CD8-positive, alpha-beta memory T cell (primary cell): ENCODE results near the gene ANTXR1. TPM values are rescaled to one million over a fixed set of nuclear protein-coding genes. Genes with fewer than 3 reads are reported as not detected.

Experiments
- CTCF ChIA-PET: fragments of 350-600 bp; sonication (Branson Sonifier 250); formaldehyde crosslinking; loops from one replicate; lab custom pipeline; 2021; ENCODE audit warnings: antibody characterized with exemption; lab: Charles Lee
- POLR2A ChIA-PET: fragments of 350-600 bp; sonication (Branson Sonifier 250); formaldehyde crosslinking; loops from one replicate; lab custom pipeline; 2021; ENCODE audit warnings: antibody characterized with exemption; lab: Charles Lee
- DNase-seq, 5 donors: peaks; one replicate each; pipeline versions ENCODE4 v3.0.0 to v3.0.0-alpha.2; 2020 to 2022; ENCODE audit warnings: mixed read lengths in 1 of 5
- H3K27ac ChIP-seq: one replicate; pipeline ENCODE4 v1.7.0; 2013; ENCODE audit warnings: low read depth, mild to moderate bottlenecking, low read length, moderate library complexity
- H3K27me3 ChIP-seq: 2 replicates; pipeline ENCODE4 v1.7.0; 2013; ENCODE audit warnings: low read length, mild to moderate bottlenecking; ENCODE audit not compliant: insufficient read depth, poor library complexity, severe bottlenecking
- H3K36me3 ChIP-seq: 2 replicates; pipeline ENCODE4 v1.7.0; 2013; ENCODE audit warnings: mild to moderate bottlenecking, low read length, moderate library complexity; ENCODE audit not compliant: insufficient read depth
- H3K4me1 ChIP-seq: 2 replicates; pipeline ENCODE4 v1.7.0; 2013; ENCODE audit warnings: mild to moderate bottlenecking, low read length, moderate library complexity; ENCODE audit not compliant: insufficient read depth
- H3K4me3 ChIP-seq: 2 replicates; pipeline ENCODE4 v1.7.0; 2013; ENCODE audit warnings: mild to moderate bottlenecking, low read length
- H3K9me3 ChIP-seq: 2 replicates; pipeline ENCODE4 v1.7.0; 2013; ENCODE audit warnings: mild to moderate bottlenecking, low read length
- H3K27ac Mint-ChIP-seq, 8 donors: one replicate each; pipeline ENCODE4 v1.8.0; 2020 to 2021; ENCODE audit warnings: mixed read lengths in 8 of 8, mild to moderate bottlenecking in 6 of 8, inconsistent platforms in 3 of 8, moderate library complexity in 3 of 8
- H3K27me3 Mint-ChIP-seq, 2 donors: one replicate each; pipeline ENCODE4 v1.8.0; 2020 to 2021; ENCODE audit warnings: mixed read lengths in 2 of 2, mild to moderate bottlenecking in 1 of 2, moderate library complexity in 1 of 2
- H3K36me3 Mint-ChIP-seq, 3 donors: one replicate each; pipeline ENCODE4 v1.8.0; 2020 to 2021; ENCODE audit warnings: mixed read lengths in 3 of 3, inconsistent platforms in 1 of 3, mild to moderate bottlenecking in 1 of 3
- H3K4me1 Mint-ChIP-seq, 3 donors: one replicate each; pipeline ENCODE4 v1.8.0; 2020 to 2021; ENCODE audit warnings: mixed read lengths in 3 of 3, inconsistent platforms in 1 of 3, mild to moderate bottlenecking in 1 of 3
- H3K4me3 Mint-ChIP-seq, 7 donors: one replicate each; pipeline ENCODE4 v1.8.0; 2020 to 2021; ENCODE audit warnings: mixed read lengths in 7 of 7, mild to moderate bottlenecking in 6 of 7, moderate library complexity in 4 of 7, inconsistent platforms in 2 of 7
- H3K9me3 Mint-ChIP-seq, 5 donors: one replicate each; pipeline ENCODE4 v1.8.0; 2020 to 2022; ENCODE audit warnings: mixed read lengths in 5 of 5, mild to moderate bottlenecking in 3 of 5, moderate library complexity in 2 of 5, inconsistent platforms in 1 of 5
- polyA plus RNA-seq: library from polyadenylated mRNA; unstranded; fragments of 300-500 nt; fragmentation: Illumina TruSeq; gene quantifications from one replicate; pipeline ENCODE4 v1.2.3, GENCODE V29; 2021
- total RNA-seq, 2 experiments: library from RNA; stranded (reverse); gene quantifications; one replicate each; pipeline ENCODE4 v1.2.3, GENCODE V29; 2021

ANTXR1 gene
- total RNA-seq (under 1 TPM; 0.22 to 0.27 TPM), polyA plus RNA-seq (not detected)

- Mint-ChIP-seq H3K9me3 (no peaks in the 10 kb centered on the region), H3K27ac (peak within 1 kb of the TSS in 1 of 8 donors; percentile 3), H3K4me3 (peak within 1 kb of the TSS; percentile 77 to 86 (median 80)), H3K36me3 (no peaks in the 10 kb centered on the region), H3K4me1 (peaks cover 13 to 19% (median 17%) of the 10 kb centered on the region in 3 donors), H3K27me3 (peaks cover 34 to 59% of the 10 kb centered on the region in 2 donors)
- H3K9me3 ChIP-seq = no peaks in the 10 kb centered on the region
- DNase-seq = peak in 1 of 5 donors; percentile 3
- POLR2A ChIA-PET = no interaction called here
- H3K36me3 ChIP-seq = no peaks in the 10 kb centered on the region
- peaks cover 20% of the 10 kb centered on the region for H3K27me3 ChIP-seq
- peaks cover 8% of the 10 kb centered on the region for H3K4me1 ChIP-seq
- H3K27ac ChIP-seq = no peak within 1 kb of the TSS
- peak within 1 kb of the TSS; percentile 66 for H3K4me3 ChIP-seq
- CTCF ChIA-PET = interaction anchor here (0.6 to 1.2 kb wide), 2 partner anchors 20 to 343 kb away, joined by 4 read pairs; no protein-coding TSS in a partner anchor
Observed at GRCh38 chr2:69013142-69013839, at the start of gene ANTXR1. ANTXR1 (plus strand) TSS chr2:69013179; CDS start chr2:69013500, 321 bp downstream.

DNA sequence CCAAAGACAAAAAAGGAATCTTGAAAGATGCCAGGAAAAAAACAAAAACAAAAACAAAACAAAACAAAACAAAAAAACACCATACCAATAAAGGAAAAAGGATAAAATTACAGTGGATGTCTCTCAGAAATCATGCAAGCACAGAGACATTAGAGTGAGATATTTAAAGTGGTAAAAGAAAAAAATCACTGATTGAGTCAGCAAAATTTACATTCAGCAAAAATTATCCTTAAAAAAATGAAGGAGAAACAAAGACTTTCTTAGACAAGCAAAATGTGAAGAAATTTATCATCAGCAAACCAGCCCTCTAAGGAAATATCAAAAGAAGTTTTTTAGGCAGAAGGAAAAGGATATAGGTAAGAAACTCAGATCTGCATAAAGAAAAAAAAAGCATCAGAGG, 48.7 kb upstream of the ANTXR1 start:
- Histone ChIP-seq H3K9me3 (no peaks in the 10 kb centered on the region), H3K4me3 (no peak overlapping the region), H3K4me1 (no peaks in the 10 kb centered on the region), H3K27ac (no peak overlapping the region), H3K36me3 (no peaks in the 10 kb centered on the region), H3K27me3 (no peaks in the 10 kb centered on the region)
- Mint-ChIP-seq H3K4me1 (no peaks in the 10 kb centered on the region), H3K27me3 (peaks cover 14 to 28% of the 10 kb centered on the region in 2 donors), H3K27ac (no peak overlapping the region), H3K36me3 (no peaks in the 10 kb centered on the region), H3K9me3 (no peaks in the 10 kb centered on the region), H3K4me3 (no peak overlapping the region)
- CTCF ChIA-PET = no interaction called here
- DNase-seq = no peak
- POLR2A ChIA-PET = no interaction called here

DNA sequence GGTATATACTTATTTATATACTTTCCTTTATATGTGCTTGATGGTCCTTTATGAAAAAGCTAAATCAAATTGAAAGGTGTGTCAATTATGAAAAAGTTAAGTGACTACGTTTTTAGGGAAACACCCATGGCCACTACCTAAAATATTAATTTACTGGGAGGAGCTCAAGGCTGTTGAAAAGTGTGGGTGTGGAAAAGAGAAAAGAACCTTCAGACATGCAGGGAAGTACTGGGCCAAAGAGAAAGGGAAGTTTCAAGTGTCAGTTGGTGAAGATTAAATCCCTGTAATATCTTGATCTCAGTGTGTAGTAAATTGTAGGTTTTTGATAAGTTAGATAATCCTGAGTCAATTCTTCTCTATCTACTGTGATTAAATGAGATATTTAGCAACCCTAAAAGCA, 44.8 kb upstream of the ANTXR1 start:
- Histone ChIP-seq H3K9me3 (no peaks in the 10 kb centered on the region), H3K36me3 (no peaks in the 10 kb centered on the region), H3K27me3 (no peaks in the 10 kb centered on the region), H3K4me3 (no peak overlapping the region), H3K4me1 (no peaks in the 10 kb centered on the region), H3K27ac (no peak overlapping the region)
- no peak for DNase-seq
- CTCF ChIA-PET = no interaction called here
- H3K27ac Mint-ChIP-seq = no peak overlapping the region
- no peaks in the 10 kb centered on the region for H3K9me3 Mint-ChIP-seq
- no peaks in the 10 kb centered on the region for H3K36me3 Mint-ChIP-seq
- H3K4me3 Mint-ChIP-seq = no peak overlapping the region
- POLR2A ChIA-PET = no interaction called here
- peaks cover 9 to 10% of the 10 kb centered on the region in 2 donors for H3K27me3 Mint-ChIP-seq
- H3K4me1 Mint-ChIP-seq = no peaks in the 10 kb centered on the region

DNA sequence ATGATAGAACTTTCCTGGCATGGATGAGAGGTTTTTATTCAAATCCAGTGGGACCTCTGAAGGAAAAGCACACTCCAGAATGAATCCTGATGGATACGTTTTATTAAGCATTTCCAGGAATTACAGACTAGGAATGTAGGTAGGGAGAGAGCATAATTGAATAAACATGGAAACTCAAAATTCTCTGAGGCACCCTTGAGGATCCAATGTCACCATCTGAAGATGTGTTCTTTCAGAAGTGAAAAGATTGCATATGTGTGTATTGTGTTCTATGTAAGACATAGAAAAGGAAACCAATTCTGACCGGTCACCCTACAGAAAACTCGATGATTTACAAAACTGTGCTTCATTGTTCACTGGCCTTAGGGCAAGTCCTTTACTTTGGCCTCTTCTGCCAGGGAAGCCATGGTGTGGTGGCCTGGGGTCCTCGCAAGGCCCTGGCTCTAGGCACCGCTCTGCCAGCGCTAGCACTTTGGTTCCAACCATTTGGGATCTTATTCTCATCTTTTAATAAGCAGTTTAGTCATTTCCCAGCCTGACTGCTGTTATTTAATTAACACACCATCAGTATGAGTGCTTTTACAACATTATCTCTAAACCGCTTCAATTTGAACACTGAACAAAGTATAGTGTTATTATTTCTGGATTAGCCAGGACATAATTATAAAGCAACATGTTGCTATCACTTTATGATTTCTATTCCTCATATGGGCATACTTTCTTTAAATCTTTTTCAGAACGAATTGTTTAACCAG, 43.1 kb upstream of the ANTXR1 start:
- no peaks in the 10 kb centered on the region for H3K4me1 Mint-ChIP-seq
- no peak overlapping the region for H3K4me3 ChIP-seq
- no peaks in the 10 kb centered on the region for H3K9me3 Mint-ChIP-seq
- H3K4me3 Mint-ChIP-seq = no peak overlapping the region
- H3K27ac ChIP-seq = no peak overlapping the region
- no peaks in the 10 kb centered on the region for H3K4me1 ChIP-seq
- DNase-seq = no peak
- no peaks in the 10 kb centered on the region for H3K36me3 ChIP-seq
- CTCF ChIA-PET = no interaction called here
- no peaks in the 10 kb centered on the region for H3K27me3 ChIP-seq
- H3K36me3 Mint-ChIP-seq = no peaks in the 10 kb centered on the region
- no peak overlapping the region for H3K27ac Mint-ChIP-seq
- H3K27me3 Mint-ChIP-seq = peaks cover 4 to 13% of the 10 kb centered on the region in 2 donors
- H3K9me3 ChIP-seq = no peaks in the 10 kb centered on the region
- POLR2A ChIA-PET = no interaction called here

DNA sequence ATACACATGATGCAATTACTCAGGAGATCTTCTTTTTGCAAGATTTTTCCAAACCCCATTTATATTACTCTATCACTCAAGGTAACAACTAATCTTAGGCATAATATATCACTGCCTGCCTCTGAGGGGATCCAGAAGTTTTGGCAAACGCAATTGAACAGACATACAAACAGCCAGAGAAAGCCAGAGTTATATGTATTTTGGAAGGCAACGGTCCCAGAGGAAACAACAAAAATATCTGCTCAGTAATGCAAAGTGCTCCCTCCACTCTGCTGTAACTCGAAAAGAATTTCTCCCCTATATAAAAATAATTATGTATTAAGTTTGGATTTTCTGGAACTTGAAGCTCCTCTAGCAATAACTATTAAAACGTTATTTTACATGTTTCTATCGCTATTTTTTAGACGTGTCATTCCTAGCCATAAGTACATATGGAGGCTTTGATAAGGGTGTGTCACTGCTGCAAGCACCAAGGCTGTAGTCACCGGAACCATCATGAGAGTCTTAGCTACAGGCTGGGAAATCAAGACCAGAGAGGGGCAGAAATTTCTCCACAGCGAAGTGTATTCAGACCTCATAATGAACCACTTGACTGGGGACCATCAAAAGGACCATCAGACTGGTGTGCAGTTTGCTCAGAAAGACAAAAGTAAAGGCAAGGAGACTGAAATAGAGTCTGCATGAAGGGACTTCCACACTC, 42.3 kb upstream of the ANTXR1 start:
- H3K9me3 Mint-ChIP-seq = no peaks in the 10 kb centered on the region
- Histone ChIP-seq H3K4me1 (no peaks in the 10 kb centered on the region), H3K27ac (no peak overlapping the region), H3K27me3 (no peaks in the 10 kb centered on the region), H3K4me3 (no peak overlapping the region), H3K9me3 (no peaks in the 10 kb centered on the region), H3K36me3 (no peaks in the 10 kb centered on the region)
- H3K27ac Mint-ChIP-seq = no peak overlapping the region
- no peak for DNase-seq
- ChIA-PET POLR2A (no interaction called here), CTCF (no interaction called here)
- H3K4me3 Mint-ChIP-seq = no peak overlapping the region
- H3K36me3 Mint-ChIP-seq = no peaks in the 10 kb centered on the region
- H3K27me3 Mint-ChIP-seq = peaks cover 11 to 13% of the 10 kb centered on the region in 2 donors
- H3K4me1 Mint-ChIP-seq = no peaks in the 10 kb centered on the region

DNA sequence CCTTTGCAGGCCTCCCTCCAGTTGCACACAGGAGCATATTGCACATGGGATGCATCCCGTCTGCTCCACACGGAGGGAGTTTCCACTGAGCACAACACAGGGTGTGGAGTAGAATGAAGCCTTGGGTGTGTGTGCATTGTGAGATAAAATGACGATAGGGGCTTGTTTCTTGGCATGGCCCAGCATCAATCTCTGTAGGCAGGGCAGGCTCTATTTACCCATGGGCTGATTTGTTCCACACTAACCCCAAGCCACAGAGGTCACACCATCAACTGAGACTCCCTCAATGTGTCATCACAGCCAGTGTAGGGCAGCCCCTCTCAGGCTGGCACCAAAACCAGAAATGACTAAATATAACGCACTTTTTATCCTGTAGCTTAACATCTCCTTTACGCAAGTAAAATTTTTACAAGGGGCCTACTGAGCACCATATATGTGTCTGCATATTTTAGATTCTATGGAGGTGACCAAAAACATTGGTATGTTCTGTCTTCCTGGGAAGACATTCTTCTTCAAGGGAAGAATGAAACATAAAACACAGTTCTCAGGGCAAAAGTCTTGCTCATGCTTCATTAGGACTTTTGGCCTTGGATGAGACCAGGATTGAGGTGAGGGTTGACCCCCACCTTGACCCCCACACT, 41.3 kb upstream of the ANTXR1 start:
- H3K27ac ChIP-seq = no peak overlapping the region
- no peaks in the 10 kb centered on the region for H3K27me3 ChIP-seq
- no peak overlapping the region for H3K4me3 Mint-ChIP-seq
- ChIA-PET POLR2A (no interaction called here), CTCF (no interaction called here)
- no peak overlapping the region for H3K4me3 ChIP-seq
- no peaks in the 10 kb centered on the region for H3K9me3 ChIP-seq
- H3K9me3 Mint-ChIP-seq = no peaks in the 10 kb centered on the region
- no peaks in the 10 kb centered on the region for H3K36me3 ChIP-seq
- H3K4me1 Mint-ChIP-seq = no peaks in the 10 kb centered on the region
- H3K27ac Mint-ChIP-seq = no peak overlapping the region
- DNase-seq = no peak
- H3K4me1 ChIP-seq = no peaks in the 10 kb centered on the region
- H3K27me3 Mint-ChIP-seq = peaks cover 11% of the 10 kb centered on the region in 2 donors
- no peaks in the 10 kb centered on the region for H3K36me3 Mint-ChIP-seq

- H3K36me3 ChIP-seq = no peaks in the 10 kb centered on the region
- H3K4me1 Mint-ChIP-seq = no peaks in the 10 kb centered on the region
- CTCF ChIA-PET = no interaction called here
Observed at GRCh38 chr2:68974251-68974650, 38.7 kb upstream of the ANTXR1 start, which contains the start of gene GKN1. GKN1 (plus strand) TSS chr2:68974636; CDS start chr2:68974678, 42 bp downstream.

More at GRCh38 chr2:68974251-68974650, 38.7 kb upstream of the ANTXR1 start, which contains the start of gene GKN1:
- Mint-ChIP-seq H3K36me3 (no peaks in the 10 kb centered on the region), H3K4me3 (no peak within 1 kb of the TSS), H3K27me3 (peaks cover 8 to 32% of the 10 kb centered on the region in 2 donors), H3K27ac (no peak within 1 kb of the TSS), H3K9me3 (no peaks in the 10 kb centered on the region)
- Histone ChIP-seq H3K27ac (no peak within 1 kb of the TSS), H3K4me1 (no peaks in the 10 kb centered on the region), H3K4me3 (no peak within 1 kb of the TSS), H3K27me3 (no peaks in the 10 kb centered on the region), H3K9me3 (no peaks in the 10 kb centered on the region)
- POLR2A ChIA-PET = no interaction called here
- no peak for DNase-seq
